Right lobe of liver (tissue), 4 donors: Measurements from ENCODE around the gene S100G.

Source experiments
- POLR2A ChIP-seq: fragments of 450-650 bp; IDR thresholded peaks from one replicate; pipeline ENCODE4 v1.6.1; 2017; ENCODE audit warnings: antibody characterized with exemption, mild to moderate bottlenecking
- TF ChIP-seq, protein P1 (sequence below), 4 donors: fragments of 200-600 bp in 3 of 4; fragments of 450-650 bp in 1 of 4; IDR thresholded peaks; one replicate each; pipeline versions ENCODE4 v1.5.1 to v1.8.0; 2016 to 2022; ENCODE audit warnings: antibody characterized with exemption in 4 of 4, mild to moderate bottlenecking in 2 of 4
- donor health status: DM: no; HTN: no; CAD: no.
- donor health status: DM: no; HTN: no; CAD: no.
- donor health status: DM: no; HTN: yes; CAD: no.

DNA sequence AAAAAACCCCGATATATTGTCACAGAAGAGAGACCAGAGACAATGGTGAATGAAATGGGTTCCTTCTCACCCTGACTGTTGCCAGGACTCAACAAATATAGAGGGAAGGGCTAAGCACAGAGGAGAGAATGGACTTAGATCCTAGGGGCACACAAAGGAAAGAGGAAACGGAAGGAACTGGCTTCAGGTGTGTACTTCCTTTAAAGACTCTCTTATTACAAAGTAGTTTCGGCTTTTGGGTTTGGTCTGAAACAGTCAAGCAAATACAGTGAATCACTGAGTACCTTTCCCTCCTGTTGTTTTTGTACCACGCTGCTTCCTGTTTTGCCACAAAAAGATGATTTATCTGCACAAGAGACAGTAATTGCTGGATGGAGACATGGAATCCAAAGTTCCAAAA lies 46.1 kb upstream of the S100G start:
- TF ChIP-seq, protein P1, sequence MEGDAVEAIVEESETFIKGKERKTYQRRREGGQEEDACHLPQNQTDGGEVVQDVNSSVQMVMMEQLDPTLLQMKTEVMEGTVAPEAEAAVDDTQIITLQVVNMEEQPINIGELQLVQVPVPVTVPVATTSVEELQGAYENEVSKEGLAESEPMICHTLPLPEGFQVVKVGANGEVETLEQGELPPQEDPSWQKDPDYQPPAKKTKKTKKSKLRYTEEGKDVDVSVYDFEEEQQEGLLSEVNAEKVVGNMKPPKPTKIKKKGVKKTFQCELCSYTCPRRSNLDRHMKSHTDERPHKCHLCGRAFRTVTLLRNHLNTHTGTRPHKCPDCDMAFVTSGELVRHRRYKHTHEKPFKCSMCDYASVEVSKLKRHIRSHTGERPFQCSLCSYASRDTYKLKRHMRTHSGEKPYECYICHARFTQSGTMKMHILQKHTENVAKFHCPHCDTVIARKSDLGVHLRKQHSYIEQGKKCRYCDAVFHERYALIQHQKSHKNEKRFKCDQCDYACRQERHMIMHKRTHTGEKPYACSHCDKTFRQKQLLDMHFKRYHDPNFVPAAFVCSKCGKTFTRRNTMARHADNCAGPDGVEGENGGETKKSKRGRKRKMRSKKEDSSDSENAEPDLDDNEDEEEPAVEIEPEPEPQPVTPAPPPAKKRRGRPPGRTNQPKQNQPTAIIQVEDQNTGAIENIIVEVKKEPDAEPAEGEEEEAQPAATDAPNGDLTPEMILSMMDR (IDR thresholded peaks at IDR 0.05) = no peak
- no peak for TF ChIP-seq POLR2A
